Measurements from ENCODE around the gene PPP4R3A.

DNA sequence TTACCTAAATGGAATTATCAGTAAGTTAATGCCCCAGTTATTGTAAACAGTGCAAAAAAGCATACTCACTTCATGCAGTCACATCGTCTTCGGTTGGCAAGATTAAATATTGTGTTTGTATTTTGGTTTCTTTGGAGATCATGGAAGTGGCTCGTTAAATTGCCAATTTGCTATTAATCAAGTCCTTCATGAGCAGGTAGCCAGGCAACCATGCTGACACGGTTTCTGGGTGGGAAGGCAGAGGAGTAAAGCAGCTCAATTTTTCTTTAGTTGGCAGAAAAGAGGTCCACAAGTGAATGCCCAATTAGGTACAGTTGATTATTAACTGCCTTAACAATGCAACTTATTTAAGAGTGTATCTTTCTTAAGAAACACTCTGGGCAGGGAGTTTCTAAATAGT lies 43.9 kb downstream of the PPP4R3A start:
- TF ChIP-seq CTCF (conservative IDR thresholded peaks at IDR 0.05; ENCODE audit: low read depth, low read length) (no peak), MAZ (IDR thresholded peaks at IDR 0.05; ENCODE audit: borderline replicate concordance, low read depth, low read length) (no peak), SMC3 (IDR thresholded peaks at IDR 0.05; ENCODE audit: low read depth, low read length) (no peak), MXI1 (IDR thresholded peaks at IDR 0.05; ENCODE audit: borderline replicate concordance, low read depth, low read length) (no peak), MAFK (IDR thresholded peaks at IDR 0.05; ENCODE audit: low read depth, low read length) (no peak), CEBPB (IDR thresholded peaks at IDR 0.05; ENCODE audit: low read depth, low read length) (no peak), NFE2L2 (IDR thresholded peaks at IDR 0.05; ENCODE audit: low read depth, low read length) (no peak), RCOR1 (IDR thresholded peaks at IDR 0.05; ENCODE audit: insufficient replicate concordance, low read length) (no peak)

Measured in IMR-90 (cell line).